Spinal cord (tissue), 10 donors: ENCODE measurements around the gene MS4A18. TPM values are rescaled to one million over a fixed set of nuclear protein-coding genes. Genes with fewer than 3 reads are reported as not detected.
"Not testable (repeated sequence)": the region's sequence is repeated elsewhere in the genome, so short reads cannot be mapped to it uniquely, and the experiment has no call there.

Experiments
- DNase-seq, 6 donors: peaks; one replicate each; pipeline versions ENCODE4 v3.0.0 to v3.0.0-alpha.2; 2013 to 2015; ENCODE audit warnings: low spot score in 6 of 6, low read depth in 4 of 6
- H3K27ac ChIP-seq: one replicate; pipeline ENCODE4 v1.5.1; 2013; ENCODE audit warnings: low read depth, low read length, control low read depth
- H3K27me3 ChIP-seq: one replicate; pipeline ENCODE4 v1.6.1; 2013; ENCODE audit warnings: low read length; ENCODE audit not compliant: control insufficient read depth, insufficient read depth
- H3K36me3 ChIP-seq: one replicate; pipeline ENCODE4 v1.6.1; 2013; ENCODE audit warnings: low read length; ENCODE audit not compliant: control insufficient read depth, insufficient read depth
- H3K4me1 ChIP-seq: one replicate; pipeline ENCODE4 v1.6.1; 2013; ENCODE audit warnings: low read length; ENCODE audit not compliant: control insufficient read depth, insufficient read depth
- H3K4me3 ChIP-seq: one replicate; pipeline ENCODE4 v1.5.1; 2013; ENCODE audit warnings: low read depth, low read length, control low read depth
- H3K9me3 ChIP-seq: one replicate; pipeline ENCODE4 v1.6.1; 2013; ENCODE audit warnings: low read length; ENCODE audit not compliant: control insufficient read depth, insufficient read depth
- WGBS: methylation state at CpG from one replicate; pipeline ENCODE4 v1.1.5; 2013; ENCODE audit warnings: missing lambda C conversion rate; ENCODE audit not compliant: insufficient coverage; 5-methylcytosine and 5-hydroxymethylcytosine counted together
- long read RNA-seq, 4 donors: transcript quantifications; one replicate each; lab custom pipeline, GENCODE V29; 2026
- polyA plus RNA-seq, 2 donors: library from polyadenylated mRNA; unstranded; fragments of 120-200 nt; gene quantifications; one replicate each; pipeline ENCODE4 v1.2.1, GENCODE V29; 2013; ENCODE audit not compliant: insufficient read length in 2 of 2
- total RNA-seq, 2 donors: library from RNA; depleted of rRNA in 1 of 2; stranded (reverse); fragments of 120-200 nt in 1 of 2; fragments of >200 nt in 1 of 2; gene quantifications; one replicate each; pipeline versions ENCODE4 v1.2.3 to v1.2.4, GENCODE V29; 2013 to 2014
- donor health status: healthy.

The MS4A18 gene
- total RNA-seq (not detected), polyA plus RNA-seq (not detected)
- long read RNA-seq, donor 1 = 0 reads
- long read RNA-seq, donor 2 = 0 reads
- long read RNA-seq, donor 3 = 0 reads
- long read RNA-seq, donor 4 = 0 reads

- H3K4me1 ChIP-seq = no peaks in the 10 kb centered on the region
- H3K36me3 ChIP-seq = no peaks in the 10 kb centered on the region
- DNase-seq = no peak
- no peaks in the 10 kb centered on the region for H3K9me3 ChIP-seq
- no peak within 1 kb of the TSS for H3K4me3 ChIP-seq
- no peaks in the 10 kb centered on the region for H3K27me3 ChIP-seq
- WGBS = 100% methylated on average over 1 of the region's 3 CpGs
- no peak within 1 kb of the TSS for H3K27ac ChIP-seq
These were observed at the start of gene MS4A18 for GRCh38 chr11:60724420-60724819. TSS of gene MS4A18 (plus strand) at chr11:60724720.

DNA sequence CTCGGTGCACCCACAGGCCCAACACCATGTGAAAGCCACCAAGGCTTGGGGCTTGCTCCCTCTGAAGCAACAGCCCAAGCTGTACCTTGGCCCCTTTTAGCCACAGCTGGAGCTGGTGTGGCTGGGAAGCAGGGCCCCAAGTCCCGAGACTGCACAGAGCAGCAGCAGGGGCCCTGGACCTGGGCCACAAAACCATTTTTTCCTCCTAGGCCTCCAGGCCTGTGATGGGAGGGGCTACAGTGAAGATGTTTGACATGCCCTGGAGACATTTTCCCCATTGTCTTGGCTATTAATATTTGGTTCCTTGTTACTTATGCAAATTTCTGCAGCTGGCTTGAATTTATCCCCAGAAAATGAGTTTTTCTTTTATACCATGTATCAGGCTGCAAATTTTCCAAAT lies 46.3 kb upstream of the MS4A18 start:
- H3K4me3 ChIP-seq, H3K36me3 ChIP-seq, H3K9me3 ChIP-seq, H3K27me3 ChIP-seq, H3K4me1 ChIP-seq, DNase-seq, H3K27ac ChIP-seq: not testable (repeated sequence)
- 83% methylated on average over 1 of the region's 2 CpGs for WGBS

DNA sequence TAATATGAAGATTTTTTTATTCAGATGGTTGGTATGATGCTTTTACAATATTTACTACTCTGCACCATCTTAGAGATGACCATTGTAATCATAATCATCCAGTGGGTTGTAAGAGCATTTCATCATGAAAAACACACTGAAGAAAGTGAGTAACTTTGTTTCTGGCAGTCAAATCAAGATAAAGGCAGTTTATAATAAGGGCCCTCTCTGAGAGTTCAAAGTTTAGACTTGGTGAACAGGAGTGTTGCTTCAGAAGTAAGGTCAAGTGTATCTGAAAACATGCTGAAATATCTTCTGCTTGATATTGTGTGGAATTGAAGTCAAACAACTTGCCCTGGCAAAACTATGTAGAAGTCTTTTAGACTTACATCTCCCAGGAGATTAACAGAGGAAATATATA lies 44.6 kb upstream of the MS4A18 start:
- peaks cover 1% of the 10 kb centered on the region for H3K9me3 ChIP-seq
- no peaks in the 10 kb centered on the region for H3K4me1 ChIP-seq
- DNase-seq = no peak
- H3K27me3 ChIP-seq = no peaks in the 10 kb centered on the region
- no peak overlapping the region for H3K27ac ChIP-seq
- no peak overlapping the region for H3K4me3 ChIP-seq
- H3K36me3 ChIP-seq = no peaks in the 10 kb centered on the region

- no peak for DNase-seq
These were observed 43.9 kb upstream of the MS4A18 start for GRCh38 chr11:60680455-60681119.

GRCh38 chr11:60684541-60684848 lies 40.0 kb upstream of the MS4A18 start:
- H3K4me3 ChIP-seq, H3K36me3 ChIP-seq, H3K27me3 ChIP-seq, H3K4me1 ChIP-seq, H3K27ac ChIP-seq, H3K9me3 ChIP-seq, DNase-seq: not testable (repeated sequence)
- no CpG with 5 or more reads among the region's 2 CpGs for WGBS

More at GRCh38 chr11:60680455-60681119, 43.9 kb upstream of the MS4A18 start:
- H3K27ac ChIP-seq = no peak overlapping the region
- H3K27me3 ChIP-seq = no peaks in the 10 kb centered on the region
- peaks cover 1% of the 10 kb centered on the region for H3K9me3 ChIP-seq
- no peak overlapping the region for H3K4me3 ChIP-seq
- H3K4me1 ChIP-seq = no peaks in the 10 kb centered on the region
- no CpG with 5 or more reads among the region's 3 CpGs for WGBS
- no peaks in the 10 kb centered on the region for H3K36me3 ChIP-seq

DNA sequence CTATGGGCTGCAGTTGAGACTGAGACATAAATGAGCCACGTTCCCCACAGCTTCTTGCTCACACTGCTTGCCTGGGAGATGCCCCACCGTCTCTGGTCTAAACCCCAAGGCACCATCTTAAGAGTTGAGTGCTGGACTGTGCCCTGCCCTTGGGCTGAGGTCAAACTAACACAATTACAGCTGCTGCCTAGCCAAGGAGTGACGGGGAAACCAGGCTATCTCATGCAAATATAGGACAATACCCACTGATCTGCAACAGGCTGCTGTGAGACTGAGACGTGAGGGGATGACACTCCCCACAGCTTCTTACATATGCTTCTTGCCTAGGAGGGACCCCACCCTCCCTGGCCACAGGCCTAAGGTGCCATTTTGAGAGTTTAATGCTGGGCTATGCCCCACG lies 32.9 kb upstream of the MS4A18 start:
- no peak for DNase-seq
- 86% methylated on average over 4 of the region's 5 CpGs for WGBS
- no peaks in the 10 kb centered on the region for H3K36me3 ChIP-seq
- H3K27me3 ChIP-seq = no peaks in the 10 kb centered on the region
- no peaks in the 10 kb centered on the region for H3K9me3 ChIP-seq
- no peak overlapping the region for H3K27ac ChIP-seq
- no peak overlapping the region for H3K4me3 ChIP-seq
- H3K4me1 ChIP-seq = no peaks in the 10 kb centered on the region

- Histone ChIP-seq H3K4me3 (no peak within 1 kb of the TSS), H3K27me3 (no peaks in the 10 kb centered on the region), H3K9me3 (no peaks in the 10 kb centered on the region), H3K4me1 (no peaks in the 10 kb centered on the region), H3K36me3 (no peaks in the 10 kb centered on the region), H3K27ac (no peak within 1 kb of the TSS)
- WGBS = 17% methylated on average over 1 of the region's 2 CpGs
- DNase-seq = peak in 2 of 6 donors; percentile 3 to 16
These were observed 25.2 kb upstream of the MS4A18 start, which contains the start of gene MS4A8 for GRCh38 chr11:60699284-60699691. TSS of gene MS4A8 (plus strand) at chr11:60699612. CDS start at chr11:60700861, 1,249 bp downstream.

DNA sequence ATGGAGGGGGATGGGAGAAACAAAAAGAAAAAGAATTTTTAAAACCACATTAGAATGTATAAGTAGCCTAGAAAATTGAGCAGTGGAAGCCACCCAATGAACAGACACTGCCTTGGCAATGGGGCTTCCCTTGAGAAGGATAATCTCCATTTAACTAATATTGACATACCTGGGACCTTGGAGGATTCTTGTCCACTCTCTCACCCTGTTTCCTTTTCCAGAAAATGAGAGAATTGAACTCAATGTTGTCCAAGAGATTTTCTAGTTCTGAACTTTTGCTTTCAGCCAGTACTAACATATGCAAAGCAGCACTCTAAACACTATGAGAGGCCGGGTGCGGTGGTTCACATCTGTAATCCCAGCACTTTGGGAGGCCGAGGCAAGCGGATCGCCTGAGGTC lies 24.6 kb upstream of the MS4A18 start:
- H3K36me3 ChIP-seq = no peaks in the 10 kb centered on the region
- no peak overlapping the region for H3K27ac ChIP-seq
- H3K9me3 ChIP-seq = no peaks in the 10 kb centered on the region
- no peak for DNase-seq
- no peaks in the 10 kb centered on the region for H3K4me1 ChIP-seq
- no peak overlapping the region for H3K4me3 ChIP-seq
- H3K27me3 ChIP-seq = no peaks in the 10 kb centered on the region
- WGBS = no CpG with 5 or more reads among the region's 5 CpGs

GRCh38 chr11:60700689-60701468 lies 23.6 kb upstream of the MS4A18 start:
- WGBS = 66% methylated on average over 12 of the region's 14 CpGs
- H3K4me1 ChIP-seq = no peaks in the 10 kb centered on the region
- H3K27me3 ChIP-seq = no peaks in the 10 kb centered on the region
- H3K36me3 ChIP-seq = no peaks in the 10 kb centered on the region
- peak in 5 of 6 donors; percentile 11 to 78 (median 19) for DNase-seq
- no peaks in the 10 kb centered on the region for H3K9me3 ChIP-seq
- H3K4me3 ChIP-seq = no peak overlapping the region
- no peak overlapping the region for H3K27ac ChIP-seq

- Histone ChIP-seq H3K27me3 (no peaks in the 10 kb centered on the region), H3K9me3 (no peaks in the 10 kb centered on the region), H3K4me3 (no peak overlapping the region), H3K36me3 (no peaks in the 10 kb centered on the region), H3K27ac (no peak overlapping the region), H3K4me1 (no peaks in the 10 kb centered on the region)
- no CpG with 5 or more reads among the region's 4 CpGs for WGBS
- no peak for DNase-seq
These were observed 23.1 kb upstream of the MS4A18 start for GRCh38 chr11:60701469-60701818.
